GM12891 (cell line): ENCODE measurements around the gene SLC27A1.

Source experiments
- DNase-seq: peaks from one replicate; pipeline ENCODE4 v3.0.0; 2011; ENCODE audit warnings: low spot score; ENCODE audit not compliant: insufficient read length
- FAIRE-seq: peaks from 2 replicates; lab custom pipeline; 2011; peaks lifted over from hg19 to GRCh38; lab: Jason Lieb, UNC
- PAX5 ChIP-seq: IDR thresholded peaks from 2 replicates; pipeline ENCODE4 v1.6.1; 2011; ENCODE audit warnings: low read length, moderate library complexity, mild to moderate bottlenecking; ENCODE audit not compliant: insufficient read depth, severe bottlenecking
- POLR2A ChIP-seq: IDR thresholded peaks from 2 replicates; pipeline ENCODE4 v1.6.1; 2011; ENCODE audit warnings: low read depth, low read length, control low read depth
- POLR2AphosphoS5 ChIP-seq: IDR thresholded peaks from 2 replicates; pipeline ENCODE4 v1.6.1; 2011; ENCODE audit warnings: low read depth, low read length, control low read depth
- POU2F2 ChIP-seq: IDR thresholded peaks from 2 replicates; pipeline ENCODE4 v1.6.1; 2011; ENCODE audit warnings: low read depth, mild to moderate bottlenecking, control low read depth, low read length, moderate library complexity
- SPI1 ChIP-seq: IDR thresholded peaks from 2 replicates; pipeline ENCODE4 v1.6.1; 2011; ENCODE audit warnings: low read depth, low read length, control low read depth
- TAF1 ChIP-seq: IDR thresholded peaks from 2 replicates; pipeline ENCODE4 v1.6.1; 2011; ENCODE audit warnings: low read depth, low read length, control low read depth

Gene SLC27A1

DNA sequence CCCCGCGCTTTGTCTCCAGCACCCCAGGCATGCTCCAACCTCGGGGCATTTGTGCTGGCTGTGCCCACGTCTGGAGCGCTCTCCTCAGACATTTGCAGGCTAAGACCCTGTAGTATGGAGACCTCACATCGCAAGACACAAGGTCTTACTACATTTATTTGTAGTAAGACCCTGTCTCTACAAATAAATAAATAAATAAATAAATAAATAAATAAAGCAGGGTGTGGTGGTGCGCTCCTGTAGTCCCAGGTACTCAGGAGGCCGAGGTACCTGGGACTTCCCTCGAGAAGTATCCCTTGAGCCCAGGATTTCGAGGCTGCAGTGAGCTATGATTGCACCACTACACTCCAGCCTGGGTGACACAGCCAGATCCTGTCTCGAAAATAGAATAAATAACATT is 14.2 kb upstream of the SLC27A1 start:
- TF ChIP-seq POLR2AphosphoS5 = no peak
- TF ChIP-seq POU2F2 = no peak
- TF ChIP-seq TAF1 = no peak
- TF ChIP-seq POLR2A = no peak
- TF ChIP-seq SPI1 = no peak
- no peak for TF ChIP-seq PAX5
- DNase-seq = no peak
- no peak for FAIRE-seq

- FAIRE-seq (no peak), DNase-seq (no peak)
- no peak for TF ChIP-seq SPI1
- TF ChIP-seq POLR2A = no peak
- TF ChIP-seq TAF1 = no peak
Observed at GRCh38 chr19:17457616-17458015, 12.7 kb upstream of the SLC27A1 start.

GRCh38 chr19:17458970-17459369 is 11.4 kb upstream of the SLC27A1 start:
- TF ChIP-seq SPI1 (no peak), POU2F2 (no peak), POLR2AphosphoS5 (no peak), PAX5 (no peak), TAF1 (no peak)
- no peak for DNase-seq
- no peak for FAIRE-seq

DNA sequence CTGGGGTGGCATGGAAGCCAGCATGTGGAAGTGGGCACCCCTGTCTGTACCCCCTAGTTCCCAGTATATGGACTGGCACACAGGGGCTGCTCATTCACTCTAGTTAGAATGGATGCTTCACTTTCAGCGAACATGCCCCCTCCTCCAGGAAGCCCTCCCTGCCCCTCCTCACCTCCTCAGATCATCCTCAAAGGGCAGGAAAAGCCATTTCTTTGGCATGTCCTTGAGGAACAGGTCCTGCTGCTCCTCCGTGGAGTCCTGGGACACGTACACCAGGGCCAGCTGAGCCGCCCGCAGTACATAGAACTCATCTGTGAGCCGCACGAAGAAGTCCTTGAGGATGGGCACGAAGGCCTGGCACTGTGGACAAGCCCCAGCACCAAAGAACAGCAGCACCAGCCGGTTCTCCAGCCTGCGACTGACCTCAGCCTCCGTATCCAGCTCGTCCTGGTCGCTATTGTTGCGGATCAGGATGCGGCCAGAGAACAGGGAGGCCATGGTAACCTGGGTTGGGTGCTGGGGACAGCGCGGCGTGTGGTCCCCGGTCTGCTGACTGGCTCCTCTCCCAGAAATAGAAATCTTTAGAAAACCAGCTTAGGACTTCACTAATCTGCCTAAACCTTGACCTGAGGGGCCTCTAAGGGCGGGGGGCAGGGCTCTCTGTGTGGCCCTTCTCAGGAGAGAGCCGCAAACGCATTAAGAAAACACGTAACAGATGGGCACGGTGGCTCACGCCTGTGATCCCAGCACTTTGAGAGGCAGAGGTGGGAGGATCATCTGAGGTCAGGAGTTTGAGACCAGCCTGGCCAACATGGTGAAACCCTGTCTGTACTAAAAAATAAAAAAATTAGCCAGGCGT is 9.7 kb upstream of the SLC27A1 start, which contains the start of gene NXNL1:
NXNL1 (minus strand) TSS at position 555 of the 859 bp plus-strand sequence; CDS start at position 498, 57 bp downstream.
- no peak for FAIRE-seq
- DNase-seq = no peak
- no peak for TF ChIP-seq TAF1
- no peak for TF ChIP-seq POLR2AphosphoS5
- TF ChIP-seq SPI1 = no peak
- TF ChIP-seq PAX5 = no peak
- TF ChIP-seq POLR2A = no peak
- TF ChIP-seq POU2F2 = no peak

DNA sequence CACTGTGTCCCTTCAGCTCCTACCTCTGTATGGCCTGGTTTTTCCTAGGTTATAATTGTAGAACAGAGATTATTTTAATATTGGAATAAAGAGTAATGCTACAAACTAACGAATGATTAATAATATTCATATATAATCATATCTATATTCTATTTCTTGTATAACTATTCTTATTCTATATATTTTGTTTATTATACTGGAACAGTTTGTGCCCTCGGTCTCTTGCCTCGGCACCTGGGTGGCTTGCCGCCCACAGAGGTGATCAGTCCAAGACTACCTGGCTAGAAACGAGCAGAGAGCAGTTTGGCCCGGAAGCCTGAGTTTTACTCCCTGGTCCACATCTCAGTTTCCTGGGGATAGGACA is 3.9 kb upstream of the SLC27A1 start:
- DNase-seq (no peak), FAIRE-seq (no peak)
- TF ChIP-seq POLR2A = no peak
- TF ChIP-seq POLR2AphosphoS5 = no peak
- no peak for TF ChIP-seq TAF1
- TF ChIP-seq SPI1 = no peak
- no peak for TF ChIP-seq PAX5
- TF ChIP-seq POU2F2 = no peak

- TF ChIP-seq POU2F2 (no peak), POLR2AphosphoS5 (no peak), POLR2A (no peak), SPI1 (no peak), TAF1 (no peak), PAX5 (no peak)
- no peak for DNase-seq
- FAIRE-seq = no peak
Observed at GRCh38 chr19:17467471-17468301, 2.6 kb upstream of the SLC27A1 start.

GRCh38 chr19:17468302-17469091 is 1.8 kb upstream of the SLC27A1 start:
- TF ChIP-seq POLR2AphosphoS5 (no peak), SPI1 (no peak), PAX5 (no peak)
- DNase-seq (no peak), FAIRE-seq (no peak)

DNA sequence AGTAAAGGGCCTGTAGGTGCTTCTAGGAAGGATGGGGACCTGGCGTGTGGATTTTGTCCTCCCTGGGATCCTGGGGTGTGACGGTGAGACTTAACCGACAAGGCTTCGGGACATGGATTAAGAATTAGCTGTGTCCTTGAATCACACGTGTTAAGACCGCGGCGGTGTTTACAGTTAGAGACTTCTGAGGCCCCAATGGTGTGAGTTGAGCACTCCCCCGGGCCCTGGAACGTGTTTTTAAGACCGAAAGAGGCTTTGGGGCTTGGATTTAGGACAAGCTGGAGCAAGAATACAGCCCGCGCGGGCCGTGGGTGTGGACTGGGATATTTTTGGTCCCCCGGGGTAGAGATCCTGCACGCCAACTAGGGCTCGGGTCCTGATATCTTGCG is 1.2 kb upstream of the SLC27A1 start:
- DNase-seq = no peak
- FAIRE-seq = no peak
- TF ChIP-seq PAX5 (no peak), TAF1 (no peak), POLR2A (no peak), POU2F2 (no peak), SPI1 (no peak), POLR2AphosphoS5 (no peak)

DNA sequence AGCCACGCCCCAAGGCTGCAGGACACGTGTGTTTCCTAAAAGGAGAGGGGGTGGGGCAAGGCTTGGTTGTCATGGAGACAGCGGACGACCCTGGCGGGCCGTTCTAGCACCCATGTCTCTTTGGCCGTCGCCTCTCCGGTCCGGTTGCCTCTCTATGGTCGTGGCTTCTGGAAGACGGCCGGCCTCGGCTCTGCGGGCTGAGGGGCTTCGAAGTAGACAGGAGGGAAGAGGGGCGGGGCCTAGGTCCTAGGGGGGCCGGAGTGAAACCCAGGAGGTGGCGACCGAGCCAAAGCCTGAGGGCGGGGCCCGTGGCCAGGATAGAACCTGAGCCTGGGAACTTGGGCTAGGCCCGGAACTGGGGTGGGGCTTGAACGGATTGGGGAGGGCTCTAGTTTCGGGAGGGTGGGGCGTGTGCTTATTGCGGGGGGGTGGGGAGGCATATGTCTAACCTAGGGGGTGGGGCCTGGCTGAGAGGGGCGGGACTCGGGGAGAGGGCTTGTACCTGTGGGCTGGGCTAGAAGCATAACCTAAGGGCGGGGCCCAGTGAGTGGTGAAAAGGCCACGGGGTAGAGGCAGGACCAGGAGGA is 750 bp upstream of the SLC27A1 start:
- DNase-seq (peak; percentile 78), FAIRE-seq (peak; percentile 90)
- no peak for TF ChIP-seq SPI1
- TF ChIP-seq POLR2AphosphoS5 = no peak
- TF ChIP-seq POLR2A = no peak
- no peak for TF ChIP-seq POU2F2
- no peak for TF ChIP-seq TAF1
- no peak for TF ChIP-seq PAX5
